ENCODE measurements around the gene NT5DC1. TPM values are rescaled to one million over a fixed set of nuclear protein-coding genes. Genes with fewer than 3 reads are reported as not detected.
A peak's percentile ranks its signal among the peaks of the same experiment; 100 is the strongest.

NT5DC1 gene
- polyA plus RNA-seq, 6 donors from 2014 or later, result 59.0 to 94.7 (median 72.8) TPM

DNA sequence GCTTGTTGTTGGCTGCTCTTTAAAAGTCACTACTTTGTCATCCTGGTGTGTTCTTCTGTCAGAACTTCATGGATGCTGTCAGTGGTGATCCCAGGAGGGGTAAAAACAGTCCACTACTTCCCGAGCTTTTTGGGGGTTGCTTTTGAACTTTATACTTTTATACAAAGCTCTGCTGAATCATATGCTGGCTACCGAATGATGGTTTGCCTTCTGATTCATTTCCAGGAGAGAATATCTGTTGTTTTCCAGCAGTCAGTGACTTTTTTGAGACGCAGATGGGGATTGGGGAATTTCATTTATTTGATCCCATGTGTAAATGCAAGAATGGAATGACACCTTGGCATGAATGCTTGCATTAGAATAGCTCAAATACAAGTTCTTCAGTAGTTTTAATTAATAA lies 58.0 kb downstream of the NT5DC1 start:
- ATAC-seq (ENCODE audit: low read depth in 2 of 2) (no peak), DNase-seq (no peak)
- H3K27me3 Mint-ChIP-seq, result no peaks in the 10 kb centered on the region
- H3K27ac Mint-ChIP-seq, result peak overlapping the region in 2 of 6 donors; percentile 22 to 77
- peaks cover 4 to 22% (median 9%) of the 10 kb centered on the region in 7 donors for H3K9me3 Mint-ChIP-seq
- H3K4me1 Mint-ChIP-seq, result peaks cover 10 to 24% (median 14%) of the 10 kb centered on the region in 3 donors
- no peak overlapping the region for H3K4me3 Mint-ChIP-seq
- peaks cover 12 to 18% of the 10 kb centered on the region in 2 donors for H3K36me3 Mint-ChIP-seq

DNA sequence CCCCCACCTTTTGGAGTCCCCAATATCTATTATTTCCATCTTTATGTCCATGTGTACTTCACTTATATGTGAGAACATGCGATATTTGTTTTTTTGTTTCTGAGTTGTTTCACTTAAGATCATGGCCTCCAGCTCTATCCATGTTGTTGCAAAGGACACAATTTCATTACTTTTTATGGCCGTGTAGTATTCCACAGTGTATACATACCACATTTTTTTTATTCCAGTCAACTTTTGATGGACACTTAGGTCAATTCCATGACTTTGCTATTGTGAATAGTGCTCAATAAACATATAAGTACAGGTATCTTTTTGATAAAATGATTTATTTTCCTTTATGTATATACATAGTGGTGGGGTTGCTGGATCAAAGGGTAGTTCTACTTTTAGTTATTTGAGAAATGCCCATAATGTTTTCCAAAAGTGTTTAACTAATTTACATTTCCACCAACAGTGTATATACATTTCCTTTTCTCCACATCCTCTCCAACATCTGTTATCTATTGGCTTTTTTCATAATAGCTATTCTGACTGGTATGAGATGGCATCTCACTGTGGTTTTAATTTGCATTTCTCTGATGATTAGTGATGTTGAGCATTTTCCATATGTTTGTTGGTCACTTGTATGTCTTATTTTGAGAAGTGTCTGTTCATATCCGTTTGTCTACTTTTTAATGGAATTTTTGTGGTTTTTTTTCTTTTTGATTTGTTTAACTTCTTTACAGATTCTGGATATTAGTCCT lies 59.3 kb downstream of the NT5DC1 start:
- H3K9me3 Mint-ChIP-seq, result peaks cover 5 to 36% (median 14%) of the 10 kb centered on the region in 7 donors
- DNase-seq (no peak), ATAC-seq (ENCODE audit: low read depth in 2 of 2) (no peak)
- H3K27me3 Mint-ChIP-seq, result no peaks in the 10 kb centered on the region
- H3K36me3 Mint-ChIP-seq, result peaks cover 21 to 26% of the 10 kb centered on the region in 2 donors
- H3K4me1 Mint-ChIP-seq, result peaks cover 13 to 34% (median 15%) of the 10 kb centered on the region in 3 donors
- peak overlapping the region in 1 of 6 donors; percentile 38 for H3K27ac Mint-ChIP-seq
- no peak overlapping the region for H3K4me3 Mint-ChIP-seq

GRCh38 chr6:116165596-116165995 lies 64.9 kb downstream of the NT5DC1 start:
- ATAC-seq (ENCODE audit: low read depth in 2 of 2), result peak; percentile 82 to 94
- peak; percentile 16 for DNase-seq
- Mint-ChIP-seq H3K27ac (peak overlapping the region in 1 of 6 donors; percentile 79), H3K4me3 (peak overlapping the region in 2 of 8 donors; percentile 15 to 68), H3K36me3 (peaks cover 28 to 30% of the 10 kb centered on the region in 2 donors), H3K4me1 (peaks cover 19 to 41% (median 28%) of the 10 kb centered on the region in 3 donors), H3K27me3 (no peaks in the 10 kb centered on the region), H3K9me3 (peaks cover 5 to 43% (median 18%) of the 10 kb centered on the region in 7 donors)

- ATAC-seq (ENCODE audit: low read depth in 2 of 2) (no peak), DNase-seq (no peak)
- Mint-ChIP-seq H3K27me3 (no peaks in the 10 kb centered on the region), H3K9me3 (peaks cover 5 to 42% (median 18%) of the 10 kb centered on the region in 7 donors), H3K4me1 (peaks cover 19 to 41% (median 32%) of the 10 kb centered on the region in 3 donors), H3K4me3 (peak overlapping the region in 1 of 8 donors; percentile 15), H3K36me3 (peaks cover 29 to 30% of the 10 kb centered on the region in 2 donors), H3K27ac (no peak overlapping the region)
These were observed 65.7 kb downstream of the NT5DC1 start for GRCh38 chr6:116166369-116166768.

DNA sequence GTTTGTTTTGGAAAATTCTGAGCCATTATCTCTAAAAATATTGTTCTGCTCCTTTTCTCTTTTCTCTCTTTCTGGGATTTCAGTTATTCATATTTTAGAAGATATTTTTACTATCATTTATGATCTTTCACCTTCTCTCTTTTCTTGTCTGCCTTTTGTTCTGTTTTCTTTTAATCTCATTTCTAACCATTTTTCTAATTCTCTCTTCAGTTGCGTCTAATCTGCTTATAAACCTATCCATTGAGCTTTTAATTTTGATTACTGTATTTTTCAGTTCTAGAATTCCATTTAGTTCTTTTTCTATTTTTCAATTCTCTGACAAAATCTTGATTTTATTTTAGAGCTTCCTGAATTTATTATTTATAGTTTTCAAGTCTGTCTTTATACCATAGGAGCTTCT lies 67.5 kb downstream of the NT5DC1 start:
- DNase-seq (no peak), ATAC-seq (ENCODE audit: low read depth in 2 of 2) (no peak)
- Mint-ChIP-seq H3K9me3 (peaks cover 5 to 38% (median 16%) of the 10 kb centered on the region in 7 donors), H3K27ac (peak overlapping the region in 2 of 6 donors; percentile 17 to 21), H3K4me1 (peaks cover 17 to 31% (median 29%) of the 10 kb centered on the region in 3 donors), H3K4me3 (peak overlapping the region in 1 of 8 donors; percentile 57), H3K27me3 (no peaks in the 10 kb centered on the region), H3K36me3 (peaks cover 25 to 30% of the 10 kb centered on the region in 2 donors)

DNA sequence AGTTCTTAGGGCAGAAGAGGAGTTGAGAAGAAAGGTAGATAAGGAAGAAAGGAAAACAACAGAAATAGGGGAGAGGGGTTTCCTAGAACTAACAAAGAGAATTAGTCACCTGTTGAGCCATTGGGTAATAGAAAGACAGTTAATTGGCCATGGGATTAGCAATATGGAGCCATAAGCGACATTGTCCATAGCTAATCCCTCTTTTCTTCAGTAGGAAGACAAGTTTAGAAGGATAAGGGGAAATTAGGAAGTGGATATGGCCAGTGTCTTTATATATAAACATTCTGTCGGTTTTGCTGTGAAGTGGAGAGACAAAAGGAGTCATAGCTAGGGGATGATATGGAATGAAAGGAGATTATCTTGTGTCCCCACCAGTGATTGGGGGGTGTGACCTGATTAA lies 69.2 kb downstream of the NT5DC1 start:
- Mint-ChIP-seq H3K27me3 (no peaks in the 10 kb centered on the region), H3K9me3 (peaks cover 3 to 32% (median 8%) of the 10 kb centered on the region in 7 donors), H3K4me1 (peaks cover 12 to 25% (median 14%) of the 10 kb centered on the region in 3 donors), H3K36me3 (peaks cover 24 to 26% of the 10 kb centered on the region in 2 donors), H3K27ac (no peak overlapping the region), H3K4me3 (no peak overlapping the region)
- ATAC-seq (ENCODE audit: low read depth in 2 of 2) (no peak), DNase-seq (no peak)

GRCh38 chr6:116170358-116171057 lies 69.9 kb downstream of the NT5DC1 start:
- H3K4me3 Mint-ChIP-seq, result peak overlapping the region in 1 of 8 donors; percentile 36

GRCh38 chr6:116173928-116174327 lies 73.3 kb downstream of the NT5DC1 start:
- ATAC-seq (ENCODE audit: low read depth in 2 of 2) (no peak), DNase-seq (no peak)
- Mint-ChIP-seq H3K36me3 (peaks cover 26 to 35% of the 10 kb centered on the region in 2 donors), H3K4me1 (peaks cover 0 to 5% (median 0%) of the 10 kb centered on the region in 3 donors), H3K9me3 (peaks cover 7 to 24% (median 11%) of the 10 kb centered on the region in 7 donors), H3K4me3 (no peak overlapping the region), H3K27me3 (no peaks in the 10 kb centered on the region), H3K27ac (no peak overlapping the region)

More at GRCh38 chr6:116170358-116171057, 69.9 kb downstream of the NT5DC1 start:
- H3K4me1 Mint-ChIP-seq, result peaks cover 7 to 19% (median 9%) of the 10 kb centered on the region in 3 donors
- ATAC-seq (ENCODE audit: low read depth in 2 of 2) (no peak), DNase-seq (no peak)
- peak overlapping the region in 1 of 6 donors; percentile 87 for H3K27ac Mint-ChIP-seq
- peaks cover 7 to 32% (median 8%) of the 10 kb centered on the region in 7 donors for H3K9me3 Mint-ChIP-seq
- peaks cover 26 to 32% of the 10 kb centered on the region in 2 donors for H3K36me3 Mint-ChIP-seq
- H3K27me3 Mint-ChIP-seq, result no peaks in the 10 kb centered on the region

GRCh38 chr6:116175344-116175743 lies 74.7 kb downstream of the NT5DC1 start:
- no peak for DNase-seq
- H3K36me3 Mint-ChIP-seq, result peaks cover 26 to 30% of the 10 kb centered on the region in 2 donors

GRCh38 chr6:116176596-116176995 lies 75.9 kb downstream of the NT5DC1 start:
- Mint-ChIP-seq H3K4me3 (no peak overlapping the region), H3K36me3 (peaks cover 22 to 30% of the 10 kb centered on the region in 2 donors), H3K27me3 (no peaks in the 10 kb centered on the region), H3K9me3 (peaks cover 7 to 22% (median 11%) of the 10 kb centered on the region in 7 donors), H3K4me1 (no peaks in the 10 kb centered on the region), H3K27ac (peak overlapping the region in 1 of 6 donors; percentile 7)
- DNase-seq (no peak), ATAC-seq (ENCODE audit: low read depth in 2 of 2) (no peak)

More at GRCh38 chr6:116175344-116175743, 74.7 kb downstream of the NT5DC1 start:
- H3K9me3 Mint-ChIP-seq, result peaks cover 7 to 22% (median 11%) of the 10 kb centered on the region in 7 donors
- no peaks in the 10 kb centered on the region for H3K27me3 Mint-ChIP-seq
- no peak overlapping the region for H3K27ac Mint-ChIP-seq
- H3K4me1 Mint-ChIP-seq, result peaks cover 0 to 5% (median 0%) of the 10 kb centered on the region in 3 donors
- H3K4me3 Mint-ChIP-seq, result no peak overlapping the region
- no peak for ATAC-seq (ENCODE audit: low read depth in 2 of 2)

DNA sequence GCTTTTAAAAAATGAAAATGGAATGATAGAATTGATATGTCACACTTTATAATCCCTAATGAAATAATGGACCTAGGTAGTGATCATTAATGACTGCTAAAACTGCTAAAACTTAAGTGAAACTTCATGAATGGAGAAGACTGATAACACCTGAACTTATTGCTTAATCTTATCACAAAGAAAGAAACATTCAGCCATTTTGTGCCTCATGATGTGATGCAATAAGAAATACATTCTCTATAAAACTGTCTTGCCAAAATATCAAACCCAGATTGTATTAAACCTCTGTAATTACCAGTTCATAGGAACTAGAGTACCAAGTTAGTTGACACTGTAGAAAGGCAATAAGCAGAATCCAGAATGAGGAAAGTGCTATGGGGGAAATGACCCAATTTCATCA lies 79.7 kb downstream of the NT5DC1 start:
- no peak overlapping the region for H3K4me3 Mint-ChIP-seq
- DNase-seq (no peak), ATAC-seq (ENCODE audit: low read depth in 2 of 2) (no peak)
- peaks cover under 1 to 23% (median 9%) of the 10 kb centered on the region in 3 donors for H3K4me1 Mint-ChIP-seq
- H3K9me3 Mint-ChIP-seq, result peaks cover 3 to 12% (median 7%) of the 10 kb centered on the region in 7 donors
- H3K36me3 Mint-ChIP-seq, result peaks cover 13 to 20% of the 10 kb centered on the region in 2 donors
- H3K27me3 Mint-ChIP-seq, result no peaks in the 10 kb centered on the region
- H3K27ac Mint-ChIP-seq, result no peak overlapping the region

DNA sequence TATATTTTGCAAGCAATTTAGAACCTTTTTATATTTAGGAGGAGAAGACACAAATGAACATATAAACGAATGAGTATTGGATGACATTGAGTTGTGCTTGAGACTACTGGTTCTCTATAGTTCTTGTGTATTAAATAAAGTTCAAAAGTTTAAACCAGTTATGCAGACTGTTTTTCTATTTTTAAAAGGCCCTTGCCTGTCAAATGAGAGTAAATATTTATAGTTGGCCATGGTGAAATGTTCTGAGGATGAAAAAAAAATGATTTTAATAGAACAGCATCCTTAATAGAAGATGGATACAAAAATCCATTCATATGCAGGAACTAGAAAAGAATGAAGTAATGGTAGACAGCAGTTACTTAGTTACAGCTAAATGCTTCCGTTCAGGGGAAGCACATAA lies 88.8 kb downstream of the NT5DC1 start:
- peaks cover 3 to 10% (median 9%) of the 10 kb centered on the region in 3 donors for H3K4me1 Mint-ChIP-seq

GRCh38 chr6:116190550-116190949 lies 89.9 kb downstream of the NT5DC1 start:
- no peak for ATAC-seq (ENCODE audit: low read depth in 2 of 2)
- no peak for DNase-seq
- peaks cover under 1 to 4% (median 3%) of the 10 kb centered on the region in 3 donors for H3K4me1 Mint-ChIP-seq

More for the DNA sequence above, 88.8 kb downstream of the NT5DC1 start:
- H3K27ac Mint-ChIP-seq, result no peak overlapping the region
- ATAC-seq (ENCODE audit: low read depth in 2 of 2) (no peak), DNase-seq (no peak)
- peaks cover 12 to 15% of the 10 kb centered on the region in 2 donors for H3K36me3 Mint-ChIP-seq
- no peaks in the 10 kb centered on the region for H3K27me3 Mint-ChIP-seq
- no peak overlapping the region for H3K4me3 Mint-ChIP-seq
- H3K9me3 Mint-ChIP-seq, result peaks cover 0 to 4% (median 0%) of the 10 kb centered on the region in 7 donors

More at GRCh38 chr6:116190550-116190949, 89.9 kb downstream of the NT5DC1 start:
- no peak overlapping the region for H3K4me3 Mint-ChIP-seq
- H3K27me3 Mint-ChIP-seq, result no peaks in the 10 kb centered on the region
- H3K9me3 Mint-ChIP-seq, result peaks cover 0 to under 1% (median 0%) of the 10 kb centered on the region in 7 donors
- H3K36me3 Mint-ChIP-seq, result peaks cover 7 to 15% of the 10 kb centered on the region in 2 donors
- H3K27ac Mint-ChIP-seq, result peak overlapping the region in 1 of 6 donors; percentile 71
